ENCODE measurements around the gene MAP3K12. TPM values are rescaled to one million over a fixed set of nuclear protein-coding genes. Genes with fewer than 3 reads are reported as not detected.

MAP3K12 gene
- total and polyA plus RNA-seq, 10 of the 15 experiments (the other 5 are each of a cell fraction or from before 2014, with no cell fraction given), result 0.45 to 14.9 (median 6.9) TPM

DNA sequence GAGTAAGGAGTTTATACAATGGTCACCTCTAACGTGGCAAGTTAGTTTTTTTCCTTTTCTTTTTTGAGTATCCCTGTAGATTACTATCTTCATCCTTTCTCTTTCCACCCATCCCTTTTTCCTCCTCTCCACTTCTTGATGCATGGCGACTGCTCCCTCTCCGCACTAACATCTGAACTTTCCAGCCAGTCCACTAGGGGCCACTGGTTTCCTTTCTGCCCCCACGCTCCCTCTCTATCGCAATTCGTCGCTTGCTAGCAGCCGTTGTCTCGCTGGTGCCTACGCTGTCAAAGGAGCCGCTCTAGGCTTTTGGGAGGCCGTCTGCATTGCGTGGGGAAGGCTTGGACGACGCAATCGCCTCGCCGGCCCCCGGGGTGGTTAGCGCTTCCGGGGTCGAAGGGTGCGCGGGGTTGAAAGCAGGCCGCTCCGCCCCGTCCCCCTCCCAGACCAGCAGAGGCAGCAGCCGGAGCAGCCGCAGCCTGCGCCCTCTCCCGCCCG, 47.5 kb downstream of the MAP3K12 start, which contains the start of gene PCBP2 (continued):
- TF ChIP-seq, protein P1, sequence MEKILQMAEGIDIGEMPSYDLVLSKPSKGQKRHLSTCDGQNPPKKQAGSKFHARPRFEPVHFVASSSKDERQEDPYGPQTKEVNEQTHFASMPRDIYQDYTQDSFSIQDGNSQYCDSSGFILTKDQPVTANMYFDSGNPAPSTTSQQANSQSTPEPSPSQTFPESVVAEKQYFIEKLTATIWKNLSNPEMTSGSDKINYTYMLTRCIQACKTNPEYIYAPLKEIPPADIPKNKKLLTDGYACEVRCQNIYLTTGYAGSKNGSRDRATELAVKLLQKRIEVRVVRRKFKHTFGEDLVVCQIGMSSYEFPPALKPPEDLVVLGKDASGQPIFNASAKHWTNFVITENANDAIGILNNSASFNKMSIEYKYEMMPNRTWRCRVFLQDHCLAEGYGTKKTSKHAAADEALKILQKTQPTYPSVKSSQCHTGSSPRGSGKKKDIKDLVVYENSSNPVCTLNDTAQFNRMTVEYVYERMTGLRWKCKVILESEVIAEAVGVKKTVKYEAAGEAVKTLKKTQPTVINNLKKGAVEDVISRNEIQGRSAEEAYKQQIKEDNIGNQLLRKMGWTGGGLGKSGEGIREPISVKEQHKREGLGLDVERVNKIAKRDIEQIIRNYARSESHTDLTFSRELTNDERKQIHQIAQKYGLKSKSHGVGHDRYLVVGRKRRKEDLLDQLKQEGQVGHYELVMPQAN (conservative IDR thresholded peaks at IDR 0.05), result no peak
- TF ChIP-seq SP1 (IDR thresholded peaks at IDR 0.05; ENCODE audit: low read depth, low read length) (peak; percentile 33), STAT3 (IDR thresholded peaks at IDR 0.05; ENCODE audit: low read depth, low read length) (no peak), ZNF274 (IDR thresholded peaks at IDR 0.05; ENCODE audit: insufficient read depth, insufficient read length) (no peak), CBX5 (IDR thresholded peaks at IDR 0.05; ENCODE audit: low read depth) (peak; percentile 54; the same call in 1 of the 2 replicates), TARDBP (IDR thresholded peaks at IDR 0.05; ENCODE audit: borderline replicate concordance) (peak; percentile 87; the same call in 1 of the 2 replicates), NFIC (IDR thresholded peaks at IDR 0.05; ENCODE audit: low read depth, low read length) (no peak; the same call in 1 of the 2 replicates), MXI1 (IDR thresholded peaks at IDR 0.05; ENCODE audit: low read depth, low read length) (peak; percentile 68; the same call in 1 of the 2 replicates), SREBF2 (IDR thresholded peaks at IDR 0.05; ENCODE audit: low read length) (no peak), BACH1 (IDR thresholded peaks at IDR 0.05; ENCODE audit: borderline replicate concordance) (peak; percentile 85; the same call in 1 of the 2 replicates), CREB1 (IDR thresholded peaks at IDR 0.05; ENCODE audit: low read depth) (peak; percentile 97), RFX5 (IDR thresholded peaks at IDR 0.05; ENCODE audit: low read depth, low read length) (peak; percentile 19; the same call in 1 of the 2 replicates), MEF2A (IDR thresholded peaks at IDR 0.05; ENCODE audit: insufficient read depth, low read depth, low read length) (peak; percentile 73; the same call in 1 of the 2 replicates)
- TF ChIP-seq, protein P2, sequence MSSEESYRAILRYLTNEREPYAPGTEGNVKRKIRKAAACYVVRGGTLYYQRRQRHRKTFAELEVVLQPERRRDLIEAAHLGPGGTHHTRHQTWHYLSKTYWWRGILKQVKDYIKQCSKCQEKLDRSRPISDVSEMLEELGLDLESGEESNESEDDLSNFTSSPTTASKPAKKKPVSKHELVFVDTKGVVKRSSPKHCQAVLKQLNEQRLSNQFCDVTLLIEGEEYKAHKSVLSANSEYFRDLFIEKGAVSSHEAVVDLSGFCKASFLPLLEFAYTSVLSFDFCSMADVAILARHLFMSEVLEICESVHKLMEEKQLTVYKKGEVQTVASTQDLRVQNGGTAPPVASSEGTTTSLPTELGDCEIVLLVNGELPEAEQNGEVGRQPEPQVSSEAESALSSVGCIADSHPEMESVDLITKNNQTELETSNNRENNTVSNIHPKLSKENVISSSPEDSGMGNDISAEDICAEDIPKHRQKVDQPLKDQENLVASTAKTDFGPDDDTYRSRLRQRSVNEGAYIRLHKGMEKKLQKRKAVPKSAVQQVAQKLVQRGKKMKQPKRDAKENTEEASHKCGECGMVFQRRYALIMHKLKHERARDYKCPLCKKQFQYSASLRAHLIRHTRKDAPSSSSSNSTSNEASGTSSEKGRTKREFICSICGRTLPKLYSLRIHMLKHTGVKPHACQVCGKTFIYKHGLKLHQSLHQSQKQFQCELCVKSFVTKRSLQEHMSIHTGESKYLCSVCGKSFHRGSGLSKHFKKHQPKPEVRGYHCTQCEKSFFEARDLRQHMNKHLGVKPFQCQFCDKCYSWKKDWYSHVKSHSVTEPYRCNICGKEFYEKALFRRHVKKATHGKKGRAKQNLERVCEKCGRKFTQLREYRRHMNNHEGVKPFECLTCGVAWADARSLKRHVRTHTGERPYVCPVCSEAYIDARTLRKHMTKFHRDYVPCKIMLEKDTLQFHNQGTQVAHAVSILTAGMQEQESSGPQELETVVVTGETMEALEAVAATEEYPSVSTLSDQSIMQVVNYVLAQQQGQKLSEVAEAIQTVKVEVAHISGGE (CRISPR knock-in tag; IDR thresholded peaks at IDR 0.05), result peak; percentile 38; the same call in 1 of the 2 replicates
- TF ChIP-seq, protein P3, sequence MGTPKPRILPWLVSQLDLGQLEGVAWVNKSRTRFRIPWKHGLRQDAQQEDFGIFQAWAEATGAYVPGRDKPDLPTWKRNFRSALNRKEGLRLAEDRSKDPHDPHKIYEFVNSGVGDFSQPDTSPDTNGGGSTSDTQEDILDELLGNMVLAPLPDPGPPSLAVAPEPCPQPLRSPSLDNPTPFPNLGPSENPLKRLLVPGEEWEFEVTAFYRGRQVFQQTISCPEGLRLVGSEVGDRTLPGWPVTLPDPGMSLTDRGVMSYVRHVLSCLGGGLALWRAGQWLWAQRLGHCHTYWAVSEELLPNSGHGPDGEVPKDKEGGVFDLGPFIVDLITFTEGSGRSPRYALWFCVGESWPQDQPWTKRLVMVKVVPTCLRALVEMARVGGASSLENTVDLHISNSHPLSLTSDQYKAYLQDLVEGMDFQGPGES (IDR thresholded peaks at IDR 0.05), result no peak; the same call in 1 of the 2 replicates
- TF ChIP-seq, protein P4, sequence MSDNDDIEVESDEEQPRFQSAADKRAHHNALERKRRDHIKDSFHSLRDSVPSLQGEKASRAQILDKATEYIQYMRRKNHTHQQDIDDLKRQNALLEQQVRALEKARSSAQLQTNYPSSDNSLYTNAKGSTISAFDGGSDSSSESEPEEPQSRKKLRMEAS (IDR thresholded peaks at IDR 0.05; ENCODE audit: low read depth, low read length), result peak; percentile 23; the same call in 1 of the 2 replicates
- TF ChIP-seq, protein P5, sequence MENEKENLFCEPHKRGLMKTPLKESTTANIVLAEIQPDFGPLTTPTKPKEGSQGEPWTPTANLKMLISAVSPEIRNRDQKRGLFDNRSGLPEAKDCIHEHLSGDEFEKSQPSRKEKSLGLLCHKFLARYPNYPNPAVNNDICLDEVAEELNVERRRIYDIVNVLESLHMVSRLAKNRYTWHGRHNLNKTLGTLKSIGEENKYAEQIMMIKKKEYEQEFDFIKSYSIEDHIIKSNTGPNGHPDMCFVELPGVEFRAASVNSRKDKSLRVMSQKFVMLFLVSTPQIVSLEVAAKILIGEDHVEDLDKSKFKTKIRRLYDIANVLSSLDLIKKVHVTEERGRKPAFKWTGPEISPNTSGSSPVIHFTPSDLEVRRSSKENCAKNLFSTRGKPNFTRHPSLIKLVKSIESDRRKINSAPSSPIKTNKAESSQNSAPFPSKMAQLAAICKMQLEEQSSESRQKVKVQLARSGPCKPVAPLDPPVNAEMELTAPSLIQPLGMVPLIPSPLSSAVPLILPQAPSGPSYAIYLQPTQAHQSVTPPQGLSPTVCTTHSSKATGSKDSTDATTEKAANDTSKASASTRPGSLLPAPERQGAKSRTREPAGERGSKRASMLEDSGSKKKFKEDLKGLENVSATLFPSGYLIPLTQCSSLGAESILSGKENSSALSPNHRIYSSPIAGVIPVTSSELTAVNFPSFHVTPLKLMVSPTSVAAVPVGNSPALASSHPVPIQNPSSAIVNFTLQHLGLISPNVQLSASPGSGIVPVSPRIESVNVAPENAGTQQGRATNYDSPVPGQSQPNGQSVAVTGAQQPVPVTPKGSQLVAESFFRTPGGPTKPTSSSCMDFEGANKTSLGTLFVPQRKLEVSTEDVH (IDR thresholded peaks at IDR 0.05; ENCODE audit: low read depth, partially characterized antibody), result peak; percentile 86
